Retinal pigment epithelial cell (primary cell): ENCODE measurements around the gene BOC.

Experiments used
- DNase-seq: peaks from one replicate; pipeline ENCODE4 v3.0.0-alpha.2; 2010; ENCODE audit warnings: low read depth
- H3K4me3 ChIP-seq: 2 replicates; pipeline ENCODE4 v1.5.1; 2011; ENCODE audit warnings: mild to moderate bottlenecking, low read length, control low read depth, moderate library complexity
- CTCF ChIP-seq: conservative IDR thresholded peaks from 2 replicates; pipeline ENCODE4 v1.5.1; 2011; ENCODE audit warnings: low read depth, low read length, control low read depth, inconsistent platforms

Gene BOC

GRCh38 chr3:113243071-113243470, 31.7 kb downstream of the BOC start:
- no peak for TF ChIP-seq CTCF
- DNase-seq: no peak
- no peak overlapping the region for H3K4me3 ChIP-seq

GRCh38 chr3:113243846-113244245, 32.5 kb downstream of the BOC start:
- no peak for TF ChIP-seq CTCF
- DNase-seq: no peak

GRCh38 chr3:113245761-113246161, 34.4 kb downstream of the BOC start:
- no peak for TF ChIP-seq CTCF
- H3K4me3 ChIP-seq: no peak overlapping the region
- DNase-seq: no peak

More at GRCh38 chr3:113243846-113244245, 32.5 kb downstream of the BOC start:
- H3K4me3 ChIP-seq: no peak overlapping the region

GRCh38 chr3:113247068-113247467, 35.7 kb downstream of the BOC start:
- no peak overlapping the region for H3K4me3 ChIP-seq
- no peak for DNase-seq
- TF ChIP-seq CTCF: no peak

DNA sequence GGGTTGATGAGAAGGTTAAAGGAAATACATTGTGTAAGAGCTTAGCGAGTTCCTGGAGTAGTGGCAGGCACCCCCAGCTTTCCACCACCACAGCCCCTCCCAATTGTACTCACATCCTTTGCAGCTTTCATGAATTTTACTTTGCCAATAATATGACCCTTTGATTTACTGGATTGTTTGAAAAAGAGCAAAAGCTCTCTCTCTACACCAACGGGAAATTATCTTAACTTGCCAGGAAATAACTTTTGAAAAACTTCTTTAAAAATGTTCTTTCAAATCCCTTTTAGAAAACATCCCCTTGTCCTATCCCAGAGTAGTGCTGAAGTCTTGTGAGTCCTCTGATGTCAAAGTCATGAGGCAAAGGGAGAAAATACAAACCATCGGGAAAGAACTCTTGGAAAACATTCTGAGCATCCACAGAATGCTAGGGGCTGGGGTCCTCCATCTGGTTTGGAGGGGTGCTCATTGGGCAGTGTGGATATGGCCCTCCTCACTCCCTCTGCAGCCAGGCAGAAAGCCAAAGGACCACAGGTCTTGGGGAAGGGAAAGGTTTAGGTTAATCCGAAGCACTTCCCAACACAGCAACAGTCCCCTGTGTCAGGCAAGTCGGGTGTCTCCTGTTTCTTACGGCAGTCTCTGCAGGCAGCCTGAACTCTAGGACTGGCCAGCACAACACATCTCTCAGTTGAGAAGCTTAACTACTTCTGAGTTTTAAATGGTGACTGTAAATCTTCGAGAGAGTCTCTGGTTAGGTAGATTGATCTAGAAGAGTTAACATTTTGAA, 36.5 kb downstream of the BOC start:
- TF ChIP-seq CTCF: no peak
- H3K4me3 ChIP-seq: no peak overlapping the region
- no peak for DNase-seq

DNA sequence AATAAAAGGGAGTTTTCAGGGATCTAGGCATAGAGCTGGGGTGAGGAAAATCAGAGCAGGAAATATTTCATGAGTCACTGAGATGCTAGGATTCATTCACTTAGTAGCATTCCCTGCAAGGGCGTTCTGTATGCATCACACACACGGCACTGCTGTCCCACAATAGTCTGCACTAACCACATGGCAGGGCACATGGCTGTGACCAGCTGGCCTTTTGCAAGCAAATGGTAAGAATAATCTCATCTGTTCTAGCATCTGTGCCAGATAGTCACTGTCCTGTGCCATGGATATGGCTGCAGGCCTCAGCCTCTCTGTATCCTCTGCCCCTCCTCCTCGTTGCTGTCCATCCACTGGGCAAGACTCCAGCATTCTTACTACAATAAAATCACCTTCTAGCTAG, 37.8 kb downstream of the BOC start:
- H3K4me3 ChIP-seq: no peak overlapping the region
- no peak for TF ChIP-seq CTCF
- DNase-seq: no peak

GRCh38 chr3:113249601-113250000, 38.2 kb downstream of the BOC start:
- no peak for DNase-seq
- no peak for TF ChIP-seq CTCF
- H3K4me3 ChIP-seq: no peak overlapping the region
